AG09309 (cell line): ENCODE results near the gene ALDH3B2.

Source experiments
- DNase-seq: peaks from one replicate; pipeline ENCODE4 v3.0.0-alpha.2; 2010; ENCODE audit warnings: low read depth
- H3K4me3 ChIP-seq: 2 replicates; pipeline ENCODE4 v1.5.1; 2011; ENCODE audit warnings: mild to moderate bottlenecking, low read depth, low read length, moderate library complexity; ENCODE audit not compliant: control insufficient read depth
- CTCF ChIP-seq: IDR thresholded peaks from 2 replicates; pipeline ENCODE4 v1.5.1; 2011; ENCODE audit warnings: mild to moderate bottlenecking, low read depth, low read length, inconsistent platforms; ENCODE audit not compliant: insufficient read depth, control insufficient read depth; ENCODE audit errors: missing control alignments

ALDH3B2 gene

GRCh38 chr11:67644472-67645418 is 29.7 kb downstream of the ALDH3B2 start:
- H3K4me3 ChIP-seq = no peak overlapping the region
- TF ChIP-seq CTCF = no peak
- no peak for DNase-seq

DNA sequence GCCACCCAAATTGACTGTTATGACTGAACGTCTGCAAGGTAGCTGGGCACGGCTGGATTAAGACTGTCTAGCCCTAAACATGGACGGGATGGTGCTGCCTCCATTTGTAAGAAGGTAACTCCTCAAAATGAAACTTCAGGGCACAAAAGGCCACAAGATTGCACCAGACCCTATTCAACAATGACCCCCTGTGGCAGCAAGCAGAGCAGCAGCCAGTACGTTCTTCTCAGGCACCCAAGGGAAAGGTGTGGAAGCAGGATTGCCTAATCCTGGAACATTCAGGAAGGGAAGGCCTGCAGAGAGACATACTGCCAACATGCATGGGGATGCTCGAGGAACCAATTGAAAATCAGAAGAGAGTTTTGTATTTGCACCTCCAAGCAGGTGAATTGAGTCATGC is 30.4 kb downstream of the ALDH3B2 start:
- no peak overlapping the region for H3K4me3 ChIP-seq
- no peak for TF ChIP-seq CTCF
- DNase-seq = no peak

- TF ChIP-seq CTCF = no peak
- DNase-seq = no peak
These were observed 32.0 kb downstream of the ALDH3B2 start for GRCh38 chr11:67642173-67643120.

DNA sequence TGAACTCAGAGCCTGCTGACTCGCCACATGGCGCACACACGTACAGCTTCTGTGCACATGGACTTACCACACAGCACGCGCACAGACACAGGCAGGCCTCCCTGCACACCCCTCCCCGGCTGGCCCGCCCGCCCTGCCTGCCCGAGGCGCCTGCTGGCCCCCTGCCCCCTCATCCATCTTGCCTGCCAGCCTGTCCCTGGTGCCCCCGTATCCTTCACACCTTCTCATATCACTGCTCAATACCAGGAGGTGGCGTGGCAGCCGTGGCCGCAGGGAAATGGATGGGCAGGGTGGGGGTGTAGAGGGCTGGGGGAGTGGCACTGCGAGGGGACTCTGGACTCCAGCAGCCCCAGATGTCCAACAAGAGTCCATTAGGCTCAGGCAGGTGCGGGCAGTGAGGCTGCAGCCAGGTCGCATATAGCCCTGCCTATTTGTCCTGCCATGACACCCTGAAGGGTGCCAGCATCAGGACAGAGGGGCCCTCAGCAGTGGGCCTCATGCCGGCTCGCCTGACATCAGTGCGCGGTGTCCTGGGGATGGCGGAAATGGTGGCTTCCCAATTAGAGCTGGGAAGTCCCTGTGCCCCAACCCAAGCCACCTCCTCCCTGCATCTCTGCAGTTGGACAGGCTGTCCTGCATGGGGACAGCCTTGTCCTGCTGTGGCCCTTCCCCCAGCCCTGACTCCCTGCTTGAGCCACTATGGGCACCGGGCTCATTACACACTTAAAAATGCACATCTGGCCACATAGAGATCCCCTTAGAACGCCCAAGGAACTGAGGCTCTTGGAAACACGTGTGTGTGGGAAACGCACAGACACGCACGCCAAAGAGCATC is 32.9 kb downstream of the ALDH3B2 start:
- DNase-seq = no peak
- TF ChIP-seq CTCF = no peak
- H3K4me3 ChIP-seq = no peak overlapping the region

More at GRCh38 chr11:67642173-67643120, 32.0 kb downstream of the ALDH3B2 start:
- no peak overlapping the region for H3K4me3 ChIP-seq

- no peak overlapping the region for H3K4me3 ChIP-seq
- no peak for TF ChIP-seq CTCF
- DNase-seq = no peak
These were observed 33.6 kb downstream of the ALDH3B2 start for GRCh38 chr11:67640758-67641337.
